ENCODE data around the gene FBXO33.
A peak's percentile ranks its signal among the peaks of the same experiment; 100 is the strongest.

The FBXO33 gene

DNA sequence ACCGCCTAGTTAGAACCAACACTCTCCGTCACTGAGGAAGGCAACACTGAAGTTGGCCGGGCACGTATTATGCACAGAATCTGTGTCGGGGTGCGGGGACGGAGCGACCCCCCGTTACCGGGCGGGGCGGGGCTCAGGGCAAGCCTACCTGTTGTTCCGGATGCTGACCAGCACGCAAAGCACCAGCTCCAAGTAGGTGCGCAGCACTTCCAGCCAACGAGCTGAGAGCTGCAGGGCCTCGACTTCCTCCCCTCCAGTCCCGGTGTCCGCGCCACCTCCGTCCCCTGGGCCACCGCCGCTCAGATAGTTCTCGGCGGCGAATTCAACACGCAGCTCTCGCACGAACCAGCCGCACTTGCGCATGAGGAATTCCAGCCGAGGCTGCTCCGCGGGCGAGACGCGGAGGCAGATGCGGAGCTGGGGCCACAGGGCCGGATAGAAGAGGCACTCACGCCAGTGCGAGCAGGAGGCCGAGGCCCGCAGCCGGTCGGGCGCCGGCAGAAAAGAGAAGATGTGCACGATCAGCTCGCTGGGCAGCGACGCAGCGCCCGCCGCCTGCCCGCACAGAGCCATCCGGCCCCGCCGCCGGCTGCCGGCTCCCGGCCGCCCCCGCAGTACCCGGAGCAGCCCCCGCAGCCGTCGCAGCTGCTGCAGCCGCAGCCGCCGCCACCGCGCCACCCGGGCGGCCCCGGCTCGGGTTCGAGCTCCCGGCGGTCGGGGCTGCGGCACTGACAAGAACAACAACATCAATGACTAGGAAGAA is 636 bp downstream of the FBXO33 start:
- H3K4me3 ChIP-seq (ENCODE audit: low read depth, low read length), result peak overlapping the region; percentile 97
- no peak for DNase-seq (ENCODE audit: low read depth)
- TF ChIP-seq, protein P1, sequence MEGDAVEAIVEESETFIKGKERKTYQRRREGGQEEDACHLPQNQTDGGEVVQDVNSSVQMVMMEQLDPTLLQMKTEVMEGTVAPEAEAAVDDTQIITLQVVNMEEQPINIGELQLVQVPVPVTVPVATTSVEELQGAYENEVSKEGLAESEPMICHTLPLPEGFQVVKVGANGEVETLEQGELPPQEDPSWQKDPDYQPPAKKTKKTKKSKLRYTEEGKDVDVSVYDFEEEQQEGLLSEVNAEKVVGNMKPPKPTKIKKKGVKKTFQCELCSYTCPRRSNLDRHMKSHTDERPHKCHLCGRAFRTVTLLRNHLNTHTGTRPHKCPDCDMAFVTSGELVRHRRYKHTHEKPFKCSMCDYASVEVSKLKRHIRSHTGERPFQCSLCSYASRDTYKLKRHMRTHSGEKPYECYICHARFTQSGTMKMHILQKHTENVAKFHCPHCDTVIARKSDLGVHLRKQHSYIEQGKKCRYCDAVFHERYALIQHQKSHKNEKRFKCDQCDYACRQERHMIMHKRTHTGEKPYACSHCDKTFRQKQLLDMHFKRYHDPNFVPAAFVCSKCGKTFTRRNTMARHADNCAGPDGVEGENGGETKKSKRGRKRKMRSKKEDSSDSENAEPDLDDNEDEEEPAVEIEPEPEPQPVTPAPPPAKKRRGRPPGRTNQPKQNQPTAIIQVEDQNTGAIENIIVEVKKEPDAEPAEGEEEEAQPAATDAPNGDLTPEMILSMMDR (IDR thresholded peaks at IDR 0.05; ENCODE audit: low read depth, low read length, missing control alignments), result no peak

- no peak for DNase-seq (ENCODE audit: low read depth)
- peak overlapping the region; percentile 97 for H3K4me3 ChIP-seq (ENCODE audit: low read depth, low read length)
Measured at GRCh38 chr14:39430762-39431415, 1.3 kb downstream of the FBXO33 start.

GRCh38 chr14:39428118-39428517 is 4.1 kb downstream of the FBXO33 start:
- TF ChIP-seq, protein P1 (IDR thresholded peaks at IDR 0.05; ENCODE audit: low read depth, low read length, missing control alignments), result no peak
- DNase-seq (ENCODE audit: low read depth), result no peak
- H3K4me3 ChIP-seq (ENCODE audit: low read depth, low read length), result no peak overlapping the region

More at GRCh38 chr14:39430762-39431415, 1.3 kb downstream of the FBXO33 start:
- TF ChIP-seq, protein P1 (IDR thresholded peaks at IDR 0.05; ENCODE audit: low read depth, low read length, missing control alignments), result no peak

DNA sequence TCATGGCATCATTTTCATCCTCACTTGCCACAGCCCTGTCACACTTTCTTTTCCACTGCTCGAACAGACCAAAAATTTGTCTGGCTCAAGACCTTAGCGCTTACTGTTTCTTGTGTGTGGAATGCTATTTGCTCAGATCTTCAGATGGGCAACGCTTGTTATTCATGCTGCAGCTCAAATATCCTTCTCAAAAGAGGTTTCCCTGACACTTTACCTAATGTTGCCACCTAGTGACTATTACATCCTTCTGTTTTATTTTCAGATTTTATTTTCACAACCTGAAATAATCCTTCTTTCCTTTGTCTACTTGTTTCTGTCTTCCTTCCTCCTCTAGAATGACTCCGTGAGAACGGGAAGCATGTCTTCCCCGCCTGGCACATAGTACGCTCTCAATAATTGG is 5.6 kb downstream of the FBXO33 start:
- H3K4me3 ChIP-seq (ENCODE audit: low read depth, low read length), result no peak overlapping the region
- no peak for DNase-seq (ENCODE audit: low read depth)
- TF ChIP-seq, protein P1 (IDR thresholded peaks at IDR 0.05; ENCODE audit: low read depth, low read length, missing control alignments), result peak; percentile 16

- TF ChIP-seq, protein P1 (IDR thresholded peaks at IDR 0.05; ENCODE audit: low read depth, low read length, missing control alignments), result no peak
- no peak overlapping the region for H3K4me3 ChIP-seq (ENCODE audit: low read depth, low read length)
- DNase-seq (ENCODE audit: low read depth), result no peak
Measured at GRCh38 chr14:39425947-39426346, 6.3 kb downstream of the FBXO33 start.

GRCh38 chr14:39423793-39424192 is 8.4 kb downstream of the FBXO33 start:
- H3K4me3 ChIP-seq (ENCODE audit: low read depth, low read length), result no peak overlapping the region
- TF ChIP-seq, protein P1 (IDR thresholded peaks at IDR 0.05; ENCODE audit: low read depth, low read length, missing control alignments), result no peak
- DNase-seq (ENCODE audit: low read depth), result no peak

All from GM12864 (cell line).